Aorta (tissue), 5 donors: ENCODE results near the gene TAF6. TPM values are rescaled to one million over a fixed set of nuclear protein-coding genes. Genes with fewer than 3 reads are reported as not detected.

Experiments used
- ATAC-seq: fragments of 200-7000 bp; cut with Tn5 transposase; one replicate; pipeline ENCODE4 v1.9.1; 2022; ENCODE audit warnings: moderate library complexity; ENCODE audit not compliant: low FRiP score
- DNase-seq, 2 donors: peaks; one replicate each; pipeline ENCODE4 v3.0.0-alpha.2; 2020
- H3K27ac ChIP-seq, 2 donors: one replicate each; pipeline ENCODE4 v1.5.1; 2013; ENCODE audit warnings: low read length in 2 of 2, mild to moderate bottlenecking in 2 of 2, moderate library complexity in 2 of 2, control low read depth in 1 of 2, inconsistent platforms in 1 of 2, low read depth in 1 of 2
- H3K27me3 ChIP-seq, 2 donors: one replicate each; pipeline ENCODE4 v1.6.1; 2013; ENCODE audit warnings: control low read depth in 1 of 2, low read length in 1 of 2, mild to moderate bottlenecking in 1 of 2, moderate library complexity in 1 of 2; ENCODE audit not compliant: insufficient read depth in 2 of 2, control insufficient read depth in 1 of 2
- H3K36me3 ChIP-seq, 2 donors: one replicate each; pipeline ENCODE4 v1.6.1; 2013; ENCODE audit warnings: control low read depth in 1 of 2, low read length in 1 of 2, mild to moderate bottlenecking in 1 of 2; ENCODE audit not compliant: insufficient read depth in 2 of 2, control insufficient read depth in 1 of 2
- H3K4me1 ChIP-seq, 2 donors: one replicate each; pipeline ENCODE4 v1.6.1; 2013; ENCODE audit warnings: low read length in 2 of 2, control low read depth in 1 of 2, mild to moderate bottlenecking in 1 of 2, moderate library complexity in 1 of 2; ENCODE audit not compliant: insufficient read depth in 2 of 2, control insufficient read depth in 1 of 2
- H3K4me3 ChIP-seq, 2 donors: one replicate each; pipeline ENCODE4 v1.5.1; 2013; ENCODE audit warnings: low read length in 2 of 2, control low read depth in 1 of 2, mild to moderate bottlenecking in 1 of 2
- H3K9me3 ChIP-seq: one replicate; pipeline ENCODE4 v1.6.1; 2013; ENCODE audit warnings: mild to moderate bottlenecking, low read length; ENCODE audit not compliant: control insufficient read depth
- WGBS, 2 donors: extraction: QIAGEN DNeasy Blood & Tissue Kit; methylation state at CpG; one replicate each; pipeline ENCODE4 v1.1.7; 2013; 5-methylcytosine and 5-hydroxymethylcytosine counted together
- intact Hi-C, 2 donors: fragments of 100-400 bp; cut with DNase I; formaldehyde crosslinking; loops; one replicate each; pipeline versions ENCODE4 v1.14.2 to v1.15.0; 2022
- polyA plus RNA-seq, 2 donors: library from polyadenylated mRNA; stranded (reverse); fragments of 200-250 nt; gene quantifications; one replicate each; pipeline ENCODE4 v1.2.3, GENCODE V29; 2013
- total RNA-seq, 2 donors: library from RNA; stranded (reverse); fragmentation: NEBNext Ultra II Directional; extraction: Animal tissue kit (Norgen Biotek cat#: 25700); gene quantifications; one replicate each; pipeline ENCODE4 v1.2.1, GENCODE V29; 2021
- donor health status: healthy with polysubstance abuse.
- donor health status: Bipolar disorder and iron deficiency.
- donor health status: DM: no; HTN: no; CAD: no.
- donor health status: DM: no; HTN: no; CAD: no.
- donor health status: DM: yes; HTN: yes; CAD: no.

Gene TAF6
- total and polyA plus RNA-seq, 4 donors, result 24.2 to 39.3 (median 35.2) TPM

GRCh38 chr7:100159099-100159623 is 40.0 kb upstream of the TAF6 start:
- Histone ChIP-seq H3K27me3 (no peaks in the 10 kb centered on the region), H3K36me3 (no peaks in the 10 kb centered on the region), H3K27ac (no peak overlapping the region), H3K9me3 (no peaks in the 10 kb centered on the region), H3K4me3 (peak overlapping the region in 1 of 2 donors; percentile 84), H3K4me1 (no peaks in the 10 kb centered on the region)
- intact Hi-C loops, result no loop called here
- peak in 1 of 2 donors; percentile 20 for DNase-seq
- ATAC-seq, result no peak
- WGBS, 2 donors, result 69 to 71% methylated on average over 7 of the region's 7 CpGs

GRCh38 chr7:100158229-100159098 is 39.3 kb upstream of the TAF6 start, which contains the start of gene TRAPPC14:
TSS of gene TRAPPC14 (minus strand) at chr7:100158723. CDS start at chr7:100158499, 224 bp downstream.
- ATAC-seq, result peak; percentile 93
- intact Hi-C loops, result no loop called here
- whole genome bisulfite sequencing, 2 donors, result 1 to 2% methylated on average over 65 to 87 of the region's 87 CpGs

GRCh38 chr7:100157334-100158228 is 38.4 kb upstream of the TAF6 start:
- Histone ChIP-seq H3K4me1 (no peaks in the 10 kb centered on the region), H3K27ac (peak overlapping the region in 1 of 2 donors; percentile 36), H3K4me3 (peak overlapping the region; percentile 80 to 84), H3K9me3 (no peaks in the 10 kb centered on the region), H3K36me3 (no peaks in the 10 kb centered on the region), H3K27me3 (no peaks in the 10 kb centered on the region)
- 18 to 19% methylated on average over 30 to 32 of the region's 32 CpGs for WGBS, 2 donors
- DNase-seq (no peak), ATAC-seq (no peak)
- intact Hi-C loops, result no loop called here

More at GRCh38 chr7:100158229-100159098, 39.3 kb upstream of the TAF6 start, which contains the start of gene TRAPPC14:
- H3K27ac ChIP-seq, result peak within 1 kb of the TSS in 1 of 2 donors; percentile 60
- no peaks in the 10 kb centered on the region for H3K27me3 ChIP-seq
- no peaks in the 10 kb centered on the region for H3K4me1 ChIP-seq
- peak; percentile 96 to 99 for DNase-seq
- H3K4me3 ChIP-seq, result peak within 1 kb of the TSS; percentile 80 to 84
- H3K36me3 ChIP-seq, result no peaks in the 10 kb centered on the region
- no peaks in the 10 kb centered on the region for H3K9me3 ChIP-seq

- WGBS, 2 donors, result 67 to 74% methylated on average over 5 of the region's 5 CpGs
- intact Hi-C loops, result no loop called here
Observed at GRCh38 chr7:100157069-100157333, 37.8 kb upstream of the TAF6 start.

GRCh38 chr7:100156331-100157068 is 37.3 kb upstream of the TAF6 start:
- no peak overlapping the region for H3K4me3 ChIP-seq
- no peaks in the 10 kb centered on the region for H3K9me3 ChIP-seq
- 77 to 79% methylated on average over 15 to 16 of the region's 16 CpGs for WGBS, 2 donors
- H3K27me3 ChIP-seq, result no peaks in the 10 kb centered on the region
- H3K4me1 ChIP-seq, result no peaks in the 10 kb centered on the region
- ATAC-seq (no peak), DNase-seq (no peak)
- intact Hi-C loops, result no loop called here
- no peak overlapping the region for H3K27ac ChIP-seq
- H3K36me3 ChIP-seq, result no peaks in the 10 kb centered on the region

More at GRCh38 chr7:100157069-100157333, 37.8 kb upstream of the TAF6 start:
- Histone ChIP-seq H3K27me3 (no peaks in the 10 kb centered on the region), H3K4me3 (no peak overlapping the region), H3K4me1 (no peaks in the 10 kb centered on the region), H3K27ac (no peak overlapping the region), H3K36me3 (no peaks in the 10 kb centered on the region), H3K9me3 (no peaks in the 10 kb centered on the region)
- DNase-seq (no peak), ATAC-seq (no peak)

GRCh38 chr7:100155553-100156317 is 36.6 kb upstream of the TAF6 start:
- intact Hi-C loops, result no loop called here
- Histone ChIP-seq H3K27ac (no peak overlapping the region), H3K27me3 (no peaks in the 10 kb centered on the region), H3K4me1 (no peaks in the 10 kb centered on the region), H3K4me3 (no peak overlapping the region), H3K9me3 (no peaks in the 10 kb centered on the region), H3K36me3 (no peaks in the 10 kb centered on the region)
- DNase-seq (no peak), ATAC-seq (no peak)
- 81 to 82% methylated on average over 20 of the region's 20 CpGs for WGBS, 2 donors

GRCh38 chr7:100154651-100155491 is 35.7 kb upstream of the TAF6 start:
- Histone ChIP-seq H3K36me3 (no peaks in the 10 kb centered on the region), H3K27me3 (no peaks in the 10 kb centered on the region), H3K9me3 (no peaks in the 10 kb centered on the region), H3K27ac (no peak overlapping the region), H3K4me3 (no peak overlapping the region), H3K4me1 (no peaks in the 10 kb centered on the region)
- WGBS, 2 donors, result 59 to 66% methylated on average over 28 to 30 of the region's 30 CpGs
- no peak for DNase-seq
- ATAC-seq, result no peak
- intact Hi-C loops, result no loop called here
